K562 (cell line): Measurements from ENCODE around the gene MMP28. TPM values are rescaled to one million over a fixed set of nuclear protein-coding genes. Genes with fewer than 3 reads are reported as not detected.

ENCODE experiments used
- ATAC-seq: fragments of 200-7000 bp; cut with Tn5 transposase; 3 replicates; pipeline ENCODE4 v1.9.1; 2020; ENCODE audit warnings: moderate library complexity
- BruUV-seq: library from RNA; stranded (reverse); fragments of 400-500 nt; replicated peaks from 2 replicates; lab custom pipeline; 2021; lab: Mats Ljungman, UMichigan
- CTCF ChIA-PET: fragments of 300-600 bp; formaldehyde crosslinking; extraction: SDS; loops from one replicate; lab custom pipeline; 2021; ENCODE audit warnings: low intra/inter-chr PET ratio; lab: Yijun Ruan, JAX
- POLR2A ChIA-PET: fragments of 300-600, 350-650 bp; sonication (Branson Sonifier 250); formaldehyde crosslinking; extraction: SDS; loops from one replicate; lab custom pipeline; 2021; ENCODE audit warnings: antibody characterized with exemption, inconsistent platforms; lab: Yijun Ruan, JAX
- DNase-seq, 4 experiments: peaks; one replicate each; pipeline versions ENCODE4 v3.0.0 to v3.0.0-alpha.2; 2011 to 2018; ENCODE audit warnings: low spot score in 3 of 4, mixed read lengths in 3 of 4; ENCODE audit errors: extremely low read depth in 1 of 4
- FAIRE-seq: peaks from 2 replicates; lab custom pipeline; 2011; peaks lifted over from hg19 to GRCh38; lab: Jason Lieb, UNC
- H2AFZ ChIP-seq: 2 replicates; pipeline ENCODE4 v1.6.0; 2011; ENCODE audit warnings: low read depth, low read length, control low read depth, inconsistent platforms
- H3K27ac ChIP-seq: fragments of 200-600 bp; 3 replicates; pipeline ENCODE4 v1.8.0; 2011; ENCODE audit warnings: low read depth, mild to moderate bottlenecking, control low read depth, inconsistent platforms, low read length, moderate library complexity, mixed read lengths; ENCODE audit errors: extremely low read depth
- H3K27me3 ChIP-seq, 2 experiments: fragments of 300-600 bp in 1 of 2; 2 replicates in 1 of 2; 3 replicates in 1 of 2; pipeline versions ENCODE4 v1.6.0 to v1.8.0; 2011; ENCODE audit warnings: inconsistent platforms in 2 of 2, low read length in 2 of 2, mild to moderate bottlenecking in 1 of 2, mixed read lengths in 1 of 2, moderate library complexity in 1 of 2; ENCODE audit not compliant: control insufficient read depth in 2 of 2, insufficient read depth in 2 of 2
- H3K36me3 ChIP-seq: fragments of 300-600 bp; 3 replicates; pipeline ENCODE4 v1.8.0; 2011; ENCODE audit warnings: mild to moderate bottlenecking, low read length, inconsistent platforms; ENCODE audit not compliant: control insufficient read depth, insufficient read depth
- H3K4me1 ChIP-seq, 2 experiments: fragments of 200-600 bp in 1 of 2; replicated peaks in 1 of 2; 2 replicates in 1 of 2; 3 replicates in 1 of 2; pipeline versions ENCODE4 v1.5.1 to v1.8.0; 2011; ENCODE audit warnings: inconsistent platforms in 2 of 2, low read length in 2 of 2, mild to moderate bottlenecking in 1 of 2, mixed read lengths in 1 of 2, moderate library complexity in 1 of 2; ENCODE audit not compliant: control insufficient read depth in 2 of 2, insufficient read depth in 2 of 2
- H3K4me2 ChIP-seq: 2 replicates; pipeline ENCODE4 v1.6.1; 2011; ENCODE audit warnings: low read length, control low read depth, inconsistent platforms, mixed read lengths; ENCODE audit not compliant: insufficient read depth
- H3K4me3 ChIP-seq: fragments of 200-600 bp; sonication (generic), shearing (Covaris generic); 2 replicates; pipeline ENCODE4 v1.5.1; 2016; ENCODE audit warnings: control low read depth, inconsistent platforms
- H3K79me2 ChIP-seq: fragments of 200-600 bp; 3 replicates; pipeline ENCODE4 v1.8.0; 2011; ENCODE audit warnings: low read length, inconsistent platforms; ENCODE audit not compliant: control insufficient read depth, insufficient read depth
- H3K9ac ChIP-seq, 2 experiments: 2 replicates each; pipeline versions ENCODE4 v1.6.0 to v1.6.1; 2011; ENCODE audit warnings: low read depth in 2 of 2, low read length in 2 of 2, control low read depth in 1 of 2, inconsistent platforms in 1 of 2, mild to moderate bottlenecking in 1 of 2, mixed read lengths in 1 of 2; ENCODE audit not compliant: insufficient read depth in 1 of 2
- H3K9me1 ChIP-seq: one replicate; pipeline ENCODE4 v1.6.0; 2011; ENCODE audit warnings: inconsistent platforms, mild to moderate bottlenecking, low read length, moderate library complexity; ENCODE audit not compliant: control insufficient read depth, insufficient read depth
- H3K9me3 ChIP-seq: replicated peaks from 2 replicates; pipeline ENCODE4 v1.5.1; 2011; ENCODE audit warnings: low read depth, low read length, inconsistent platforms; ENCODE audit not compliant: control insufficient read depth, insufficient read depth
- H4K20me1 ChIP-seq: replicated peaks from 2 replicates; pipeline ENCODE4 v1.6.1; 2011; ENCODE audit warnings: low read length, inconsistent platforms, mixed read lengths; ENCODE audit not compliant: control insufficient read depth, insufficient read depth
- BDP1 ChIP-seq: IDR thresholded peaks from 3 replicates; pipeline ENCODE4 v1.6.1; 2011; ENCODE audit not compliant: insufficient read length, insufficient read depth
- HIVEP1 ChIP-seq: fragments of 250-450 bp; sonication (Bioruptor Pico); IDR thresholded peaks from 2 replicates; pipeline ENCODE4 v1.4.0; 2020; ENCODE audit warnings: mild to moderate bottlenecking
- KDM1A ChIP-seq, 2 experiments: fragments of 450-650 bp; IDR thresholded peaks; 2 replicates each; pipeline ENCODE4 v1.6.1; 2016; ENCODE audit warnings: mild to moderate bottlenecking in 2 of 2
- MYNN ChIP-seq, 2 experiments: sonication (generic); formaldehyde crosslinking in 1 of 2; IDR thresholded peaks; 2 replicates each; pipeline versions ENCODE4 v1.5.0 to v1.6.1; 2016 to 2020; ENCODE audit warnings: antibody characterized with exemption in 1 of 2, missing genetic modification reagents in 1 of 2
- ZBTB2 ChIP-seq: fragments of 450-650 bp; IDR thresholded peaks from 2 replicates; pipeline ENCODE4 v1.6.1; 2016; ENCODE audit warnings: antibody characterized with exemption
- ZBTB8A ChIP-seq: fragments of 450-650 bp; IDR thresholded peaks from 2 replicates; pipeline ENCODE4 v1.6.1; 2018; ENCODE audit warnings: mild to moderate bottlenecking, moderate library complexity; ENCODE audit not compliant: partially characterized antibody
- WGBS: fragments of 100-300 bp; shearing (Covaris generic); methylation state at CpG from one replicate; pipeline ENCODE4 v1.1.6; 2016; ENCODE audit warnings: low coverage, mixed read lengths; ENCODE audit not compliant: insufficient coverage; ENCODE audit errors: missing lambda C conversion rate; 5-methylcytosine and 5-hydroxymethylcytosine counted together
- in situ Hi-C: fragments of 300-500 bp; cut with MboI; formaldehyde crosslinking; loops from 4 replicates; pipeline ENCODE4 v1.15.0; 2018; ENCODE audit warnings: inconsistent platforms, mixed read lengths
- intact Hi-C: fragments of 100-400 bp; cut with micrococcal nuclease; formaldehyde crosslinking; loops from 2 replicates; pipeline ENCODE4 v1.14.2; 2022
- polyA plus RNA-seq, 8 experiments: library from polyadenylated mRNA; depleted of rRNA in 4 of 8; stranded (reverse) in 5 of 8; unstranded in 3 of 8; fragments of >200 nt; fragmentation: Nextera tagmentation in 2 of 8; fragmentation: Illumina TruSeq in 1 of 8; extraction: Ambion mirVana in 2 of 8; extraction: Trizol in 1 of 8; gene quantifications; 2 replicates each; pipeline versions ENCODE4 v1.2.1 to v1.2.3, GENCODE V29; 2011 to 2014; ENCODE audit warnings: inconsistent platforms in 1 of 8, missing spikeins in 1 of 8
- total RNA-seq, 7 experiments: library from RNA; depleted of rRNA in 6 of 7; stranded (reverse); fragments of >200 nt in 6 of 7; fragmentation: Illumina TruSeq in 2 of 7; extraction: Trizol in 2 of 7; gene quantifications; 2 replicates each; pipeline versions ENCODE4 v1.2.1 to v1.2.3, GENCODE V29; 2011 to 2021; ENCODE audit warnings: low replicate concordance in 1 of 7
- TF ChIP-seq, protein P1 (sequence below): fragments of 450-650 bp; IDR thresholded peaks from 2 replicates; pipeline ENCODE4 v1.6.1; 2016

MMP28 gene
- total and polyA plus RNA-seq, 9 of the 15 experiments (the other 6 are each of a cell fraction or from before 2014, with no cell fraction given), result not detected

DNA sequence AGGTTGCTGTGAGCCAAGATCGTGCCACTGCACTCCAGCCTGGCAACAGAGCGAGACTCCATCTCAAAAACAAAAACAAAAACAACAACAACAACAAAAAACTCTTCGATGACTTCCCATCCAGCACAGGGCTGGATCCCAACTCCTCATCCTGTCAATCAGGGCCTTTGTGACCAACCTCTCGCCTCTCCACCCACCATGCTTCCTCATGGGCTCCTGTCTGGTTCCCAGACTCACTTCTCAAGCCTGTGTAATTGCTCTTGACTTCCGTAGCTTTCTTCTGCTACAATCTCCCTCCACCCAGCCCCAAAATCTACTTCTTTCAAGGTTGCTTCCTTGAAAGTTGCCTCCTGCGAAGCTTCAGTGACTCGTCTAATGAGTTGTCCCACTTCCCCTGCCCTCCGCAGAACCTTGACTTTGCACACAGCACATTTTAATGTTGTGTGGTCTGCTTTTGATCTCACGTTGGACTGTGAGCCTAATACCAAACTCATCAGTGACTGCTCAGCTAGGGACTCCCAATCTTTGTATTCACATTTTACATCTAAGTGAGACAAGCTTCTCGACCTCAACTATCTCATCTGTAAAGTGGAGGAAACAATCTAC lies 64.9 kb downstream of the MMP28 start:
- BruUV-seq, result no TSS peak
- DNase-seq (no peak), FAIRE-seq (no peak), ATAC-seq (no peak)
- Histone ChIP-seq H3K4me3 (no peak overlapping the region), H2AFZ (no peak overlapping the region), H3K79me2 (no peaks in the 10 kb centered on the region), H3K9me1 (no peaks in the 10 kb centered on the region), H4K20me1 (no peaks in the 10 kb centered on the region; the same call in none of the 2 replicates), H3K36me3 (peaks cover 19% of the 10 kb centered on the region; the same call in 2 of the 3 replicates), H3K4me2 (no peak overlapping the region), H3K27ac (no peak overlapping the region), H3K9ac (no peak overlapping the region), H3K27me3 (peaks cover 12 to 35% of the 10 kb centered on the region in 2 experiments; a peak in 3 of 5 replicates), H3K4me1 (peaks cover 3 to 17% of the 10 kb centered on the region in 2 experiments; a peak in 3 of 5 replicates), H3K9me3 (no peaks in the 10 kb centered on the region)
- intact Hi-C loops (loop anchor here (5.0 kb wide), 1 partner anchor 173 kb away; no protein-coding TSS in a partner anchor), in situ Hi-C loops (loop anchor here (25.0 kb wide), 1 partner anchor 1293 kb away; no protein-coding TSS in a partner anchor)
- WGBS, result 46% methylated on average over 10 of the region's 10 CpGs
- CTCF ChIA-PET, result no interaction called here
- POLR2A ChIA-PET, result interaction anchor here (0.6 to 1.6 kb wide), 2 partner anchors 9 to 14 kb away, joined by 3 to 6 read pairs; no protein-coding TSS in a partner anchor
- TF ChIP-seq ZBTB2, result no peak
- TF ChIP-seq BDP1, result no peak
- TF ChIP-seq MYNN (IDR thresholded peaks at IDR 0.05), result no peak
- TF ChIP-seq MYNN (CRISPR knock-in tag; IDR thresholded peaks at IDR 0.05), result no peak
- TF ChIP-seq, protein P1, sequence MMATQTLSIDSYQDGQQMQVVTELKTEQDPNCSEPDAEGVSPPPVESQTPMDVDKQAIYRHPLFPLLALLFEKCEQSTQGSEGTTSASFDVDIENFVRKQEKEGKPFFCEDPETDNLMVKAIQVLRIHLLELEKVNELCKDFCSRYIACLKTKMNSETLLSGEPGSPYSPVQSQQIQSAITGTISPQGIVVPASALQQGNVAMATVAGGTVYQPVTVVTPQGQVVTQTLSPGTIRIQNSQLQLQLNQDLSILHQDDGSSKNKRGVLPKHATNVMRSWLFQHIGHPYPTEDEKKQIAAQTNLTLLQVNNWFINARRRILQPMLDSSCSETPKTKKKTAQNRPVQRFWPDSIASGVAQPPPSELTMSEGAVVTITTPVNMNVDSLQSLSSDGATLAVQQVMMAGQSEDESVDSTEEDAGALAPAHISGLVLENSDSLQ, result peak; percentile 81
- TF ChIP-seq HIVEP1 (CRISPR knock-in tag), result no peak
- no peak for TF ChIP-seq ZBTB8A
- no peak for TF ChIP-seq KDM1A (IDR thresholded peaks at IDR 0.05)
